ENCODE measurements around the gene SORBS2.

The SORBS2 gene

GRCh38 chr4:185598846-185599552 is 213.0 kb downstream of the SORBS2 start:
- H3K4me3 ChIP-seq (ENCODE audit: low read depth, low read length): no peak overlapping the region
- no peak for DNase-seq (ENCODE audit: low read depth)
- no peak for TF ChIP-seq MAX (IDR thresholded peaks at IDR 0.05; ENCODE audit: low read depth, low read length)
- TF ChIP-seq POLR2A (IDR thresholded peaks at IDR 0.05; ENCODE audit: extremely low read depth, insufficient read length): no peak
- no peak for TF ChIP-seq MYC (IDR thresholded peaks at IDR 0.05; ENCODE audit: low read depth, low read length)
- TF ChIP-seq CTCF (IDR thresholded peaks at IDR 0.05; ENCODE audit: low read depth, low read length): no peak

GRCh38 chr4:185597532-185598188 is 214.3 kb downstream of the SORBS2 start:
- peak; percentile 75 for DNase-seq (ENCODE audit: low read depth)
- TF ChIP-seq POLR2A (IDR thresholded peaks at IDR 0.05; ENCODE audit: extremely low read depth, insufficient read length) (no peak), MYC (IDR thresholded peaks at IDR 0.05; ENCODE audit: low read depth, low read length) (no peak), CTCF (IDR thresholded peaks at IDR 0.05; ENCODE audit: low read depth, low read length) (peak; percentile 96), MAX (IDR thresholded peaks at IDR 0.05; ENCODE audit: low read depth, low read length) (no peak)
- H3K4me3 ChIP-seq (ENCODE audit: low read depth, low read length): no peak overlapping the region

GRCh38 chr4:185592845-185593488 is 219.0 kb downstream of the SORBS2 start:
- DNase-seq (ENCODE audit: low read depth): no peak
- no peak overlapping the region for H3K4me3 ChIP-seq (ENCODE audit: low read depth, low read length)
- TF ChIP-seq MAX (IDR thresholded peaks at IDR 0.05; ENCODE audit: low read depth, low read length) (no peak), MYC (IDR thresholded peaks at IDR 0.05; ENCODE audit: low read depth, low read length) (no peak), CTCF (IDR thresholded peaks at IDR 0.05; ENCODE audit: low read depth, low read length) (no peak), POLR2A (IDR thresholded peaks at IDR 0.05; ENCODE audit: extremely low read depth, insufficient read length) (no peak)

GRCh38 chr4:185592438-185592837 is 219.6 kb downstream of the SORBS2 start:
- TF ChIP-seq CTCF (IDR thresholded peaks at IDR 0.05; ENCODE audit: low read depth, low read length) (no peak), MYC (IDR thresholded peaks at IDR 0.05; ENCODE audit: low read depth, low read length) (no peak), POLR2A (IDR thresholded peaks at IDR 0.05; ENCODE audit: extremely low read depth, insufficient read length) (no peak)
- DNase-seq (ENCODE audit: low read depth): no peak
- H3K4me3 ChIP-seq (ENCODE audit: low read depth, low read length): no peak overlapping the region

- TF ChIP-seq POLR2A (IDR thresholded peaks at IDR 0.05; ENCODE audit: extremely low read depth, insufficient read length) (no peak), MAX (IDR thresholded peaks at IDR 0.05; ENCODE audit: low read depth, low read length) (no peak), MYC (IDR thresholded peaks at IDR 0.05; ENCODE audit: low read depth, low read length) (no peak), CTCF (IDR thresholded peaks at IDR 0.05; ENCODE audit: low read depth, low read length) (no peak)
- DNase-seq (ENCODE audit: low read depth): no peak
- H3K4me3 ChIP-seq (ENCODE audit: low read depth, low read length): no peak overlapping the region
Measured at GRCh38 chr4:185591679-185592141, 220.3 kb downstream of the SORBS2 start.

Measured in NB4 (cell line).